GM23338 (cell line): ENCODE measurements around the gene TMEM237. TPM values are rescaled to one million over a fixed set of nuclear protein-coding genes. Genes with fewer than 3 reads are reported as not detected.

Experiments
- ATAC-seq: fragments of 200-7000 bp; cut with Tn5 transposase; 3 replicates; pipeline ENCODE4 v1.9.1; 2020
- DNase-seq: peaks from one replicate; pipeline ENCODE4 v3.0.0-alpha.2; 2015; ENCODE audit warnings: low spot score
- H2AFZ ChIP-seq: fragments of 200-600 bp; sonication (generic); 2 replicates; pipeline ENCODE4 v1.8.0; 2016; ENCODE audit warnings: antibody characterized with exemption, mild to moderate bottlenecking, moderate library complexity
- H3F3A ChIP-seq: fragments of 200-600 bp; sonication (generic); replicated peaks from 2 replicates; pipeline ENCODE4 v1.8.0; 2017; ENCODE audit warnings: antibody characterized with exemption, mixed run types, low read depth
- H3K27ac ChIP-seq: fragments of 200-600 bp; sonication (generic); 2 replicates; pipeline ENCODE4 v1.6.1; 2016; ENCODE audit warnings: low read depth
- H3K27me3 ChIP-seq: fragments of 200-600 bp; sonication (generic); 2 replicates; pipeline ENCODE4 v1.8.0; 2016; ENCODE audit warnings: mild to moderate bottlenecking, mixed run types, moderate library complexity; ENCODE audit not compliant: insufficient read depth
- H3K36me3 ChIP-seq: fragments of 200-600 bp; sonication (generic); 2 replicates; pipeline ENCODE4 v1.8.0; 2016; ENCODE audit warnings: mild to moderate bottlenecking; ENCODE audit not compliant: insufficient read depth
- H3K4me1 ChIP-seq: fragments of 200-600 bp; sonication (generic); 2 replicates; pipeline ENCODE4 v1.8.0; 2016; ENCODE audit warnings: mild to moderate bottlenecking, moderate library complexity; ENCODE audit not compliant: insufficient read depth
- H3K4me2 ChIP-seq: fragments of 200-600 bp; sonication (generic); 2 replicates; pipeline ENCODE4 v1.7.1; 2017; ENCODE audit warnings: mixed run types
- H3K4me3 ChIP-seq: fragments of 200-600 bp; sonication (generic); 2 replicates; pipeline ENCODE4 v1.6.1; 2016; ENCODE audit warnings: mixed run types
- H3K79me2 ChIP-seq: fragments of 200-600 bp; sonication (generic); replicated peaks from 2 replicates; pipeline ENCODE4 v1.8.0; 2017; ENCODE audit warnings: mild to moderate bottlenecking; ENCODE audit not compliant: insufficient read depth
- H3K9me2 ChIP-seq: fragments of 200-600 bp; sonication (generic); 2 replicates; pipeline ENCODE4 v1.8.0; 2017; ENCODE audit not compliant: insufficient read depth
- H4K20me1 ChIP-seq: fragments of 200-600 bp; sonication (generic); replicated peaks from 2 replicates; pipeline ENCODE4 v1.8.0; 2017; ENCODE audit warnings: mild to moderate bottlenecking; ENCODE audit not compliant: insufficient read depth
- H3K27ac Mint-ChIP-seq: 2 replicates; pipeline ENCODE4 v1.8.0; 2020; ENCODE audit warnings: inconsistent platforms, mild to moderate bottlenecking, moderate library complexity, mixed read lengths
- H3K27me3 Mint-ChIP-seq: 3 replicates; pipeline ENCODE4 v1.8.0; 2022; ENCODE audit warnings: low read depth, mild to moderate bottlenecking, moderate library complexity, mixed read lengths, inconsistent platforms; ENCODE audit not compliant: insufficient read depth, poor library complexity
- H3K36me3 Mint-ChIP-seq: 3 replicates; pipeline ENCODE4 v1.8.0; 2021; ENCODE audit warnings: low read depth, mild to moderate bottlenecking, inconsistent platforms, moderate library complexity, mixed read lengths
- H3K4me1 Mint-ChIP-seq: 3 replicates; pipeline ENCODE4 v1.8.0; 2020; ENCODE audit warnings: mild to moderate bottlenecking, inconsistent platforms, mixed read lengths
- H3K4me3 Mint-ChIP-seq: 3 replicates; pipeline ENCODE4 v1.8.0; 2021; ENCODE audit warnings: moderate library complexity, mild to moderate bottlenecking, inconsistent platforms, mixed read lengths
- H3K9me3 Mint-ChIP-seq: 3 replicates; pipeline ENCODE4 v1.8.0; 2020; ENCODE audit warnings: moderate library complexity, mild to moderate bottlenecking, inconsistent platforms, mixed read lengths
- CREB1 ChIP-seq: fragments of 250-450 bp; sonication (Bioruptor Pico); IDR thresholded peaks from 2 replicates; pipeline ENCODE4 v1.5.0; 2020; ENCODE audit warnings: low read depth, mild to moderate bottlenecking, moderate library complexity
- EZH2 ChIP-seq: fragments of 200-600 bp; sonication (generic); IDR thresholded peaks from one replicate; pipeline ENCODE4 v1.8.0; 2017; ENCODE audit warnings: antibody characterized with exemption, mild to moderate bottlenecking, low read depth; ENCODE audit not compliant: unreplicated experiment
- JUNB ChIP-seq: IDR thresholded peaks from one replicate; pipeline ENCODE4 v1.6.1; 2016; ENCODE audit warnings: antibody characterized with exemption; ENCODE audit not compliant: unreplicated experiment
- POLR2AphosphoS5 ChIP-seq: IDR thresholded peaks from 2 replicates; pipeline ENCODE4 v1.6.1; 2016; ENCODE audit warnings: antibody characterized with exemption, low read depth
- ZNF331 ChIP-seq: fragments of 250-450 bp; sonication (Bioruptor Pico); IDR thresholded peaks from 2 replicates; pipeline ENCODE4 v1.5.0; 2020; ENCODE audit warnings: low read depth, mild to moderate bottlenecking, moderate library complexity
- polyA plus RNA-seq: library from polyadenylated mRNA; unstranded; fragments of >200 nt; fragmentation: Nextera tagmentation; extraction: Ambion mirVana; gene quantifications from 2 replicates; pipeline ENCODE4 v1.2.1, GENCODE V29; 2016
- total RNA-seq: library from RNA; depleted of rRNA; stranded (reverse); fragments of >200 nt; shearing (Covaris generic); gene quantifications from 2 replicates; pipeline ENCODE4 v1.2.3, GENCODE V29; 2014
- TF ChIP-seq, protein P1 (sequence below): IDR thresholded peaks from one replicate; pipeline ENCODE4 v1.6.1; 2018; ENCODE audit warnings: antibody characterized with exemption; ENCODE audit not compliant: unreplicated experiment
- TF ChIP-seq, protein P2 (sequence below), 2 experiments: fragments of 200-600 bp in 1 of 2; sonication (generic) in 1 of 2; conservative IDR thresholded peaks; 2 replicates each; pipeline versions ENCODE4 v1.5.1 to v1.6.1; 2016 to 2017; ENCODE audit warnings: antibody characterized with exemption in 2 of 2, low read depth in 2 of 2, mild to moderate bottlenecking in 2 of 2, moderate library complexity in 1 of 2

Gene TMEM237
- total and polyA plus RNA-seq, 2 experiments from 2014 or later = 42.0 to 48.9 TPM

DNA sequence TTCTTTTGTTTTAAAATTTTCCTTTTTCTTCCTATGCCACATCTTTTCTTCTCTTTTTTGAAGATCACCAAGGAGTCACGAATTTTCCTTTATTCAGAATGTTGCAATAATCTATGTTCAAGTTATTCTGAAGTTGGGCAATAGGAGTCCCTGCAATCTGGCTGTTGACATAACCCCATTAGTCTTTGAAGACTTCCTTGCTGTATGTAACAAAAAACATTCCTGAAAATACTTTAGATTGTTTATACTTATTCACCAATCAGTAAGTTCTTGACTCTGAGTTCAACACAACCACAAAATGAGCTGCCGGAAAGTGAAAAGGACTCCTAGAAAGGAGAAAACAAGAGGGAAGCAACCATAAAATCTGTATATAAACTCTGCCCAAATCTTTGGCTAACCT, 62.8 kb downstream of the TMEM237 start:
- H3K27me3 Mint-ChIP-seq = no peaks in the 10 kb centered on the region
- no peak overlapping the region for H3K4me2 ChIP-seq
- H3K4me1 ChIP-seq = no peaks in the 10 kb centered on the region
- TF ChIP-seq ZNF331 (CRISPR knock-in tag) = no peak
- no peak for TF ChIP-seq JUNB
- TF ChIP-seq EZH2 = no peak
- TF ChIP-seq CREB1 (CRISPR knock-in tag) = no peak
- TF ChIP-seq, protein P1, sequence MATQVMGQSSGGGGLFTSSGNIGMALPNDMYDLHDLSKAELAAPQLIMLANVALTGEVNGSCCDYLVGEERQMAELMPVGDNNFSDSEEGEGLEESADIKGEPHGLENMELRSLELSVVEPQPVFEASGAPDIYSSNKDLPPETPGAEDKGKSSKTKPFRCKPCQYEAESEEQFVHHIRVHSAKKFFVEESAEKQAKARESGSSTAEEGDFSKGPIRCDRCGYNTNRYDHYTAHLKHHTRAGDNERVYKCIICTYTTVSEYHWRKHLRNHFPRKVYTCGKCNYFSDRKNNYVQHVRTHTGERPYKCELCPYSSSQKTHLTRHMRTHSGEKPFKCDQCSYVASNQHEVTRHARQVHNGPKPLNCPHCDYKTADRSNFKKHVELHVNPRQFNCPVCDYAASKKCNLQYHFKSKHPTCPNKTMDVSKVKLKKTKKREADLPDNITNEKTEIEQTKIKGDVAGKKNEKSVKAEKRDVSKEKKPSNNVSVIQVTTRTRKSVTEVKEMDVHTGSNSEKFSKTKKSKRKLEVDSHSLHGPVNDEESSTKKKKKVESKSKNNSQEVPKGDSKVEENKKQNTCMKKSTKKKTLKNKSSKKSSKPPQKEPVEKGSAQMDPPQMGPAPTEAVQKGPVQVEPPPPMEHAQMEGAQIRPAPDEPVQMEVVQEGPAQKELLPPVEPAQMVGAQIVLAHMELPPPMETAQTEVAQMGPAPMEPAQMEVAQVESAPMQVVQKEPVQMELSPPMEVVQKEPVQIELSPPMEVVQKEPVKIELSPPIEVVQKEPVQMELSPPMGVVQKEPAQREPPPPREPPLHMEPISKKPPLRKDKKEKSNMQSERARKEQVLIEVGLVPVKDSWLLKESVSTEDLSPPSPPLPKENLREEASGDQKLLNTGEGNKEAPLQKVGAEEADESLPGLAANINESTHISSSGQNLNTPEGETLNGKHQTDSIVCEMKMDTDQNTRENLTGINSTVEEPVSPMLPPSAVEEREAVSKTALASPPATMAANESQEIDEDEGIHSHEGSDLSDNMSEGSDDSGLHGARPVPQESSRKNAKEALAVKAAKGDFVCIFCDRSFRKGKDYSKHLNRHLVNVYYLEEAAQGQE = no peak
- no peak for TF ChIP-seq POLR2AphosphoS5
- TF ChIP-seq, protein P2, sequence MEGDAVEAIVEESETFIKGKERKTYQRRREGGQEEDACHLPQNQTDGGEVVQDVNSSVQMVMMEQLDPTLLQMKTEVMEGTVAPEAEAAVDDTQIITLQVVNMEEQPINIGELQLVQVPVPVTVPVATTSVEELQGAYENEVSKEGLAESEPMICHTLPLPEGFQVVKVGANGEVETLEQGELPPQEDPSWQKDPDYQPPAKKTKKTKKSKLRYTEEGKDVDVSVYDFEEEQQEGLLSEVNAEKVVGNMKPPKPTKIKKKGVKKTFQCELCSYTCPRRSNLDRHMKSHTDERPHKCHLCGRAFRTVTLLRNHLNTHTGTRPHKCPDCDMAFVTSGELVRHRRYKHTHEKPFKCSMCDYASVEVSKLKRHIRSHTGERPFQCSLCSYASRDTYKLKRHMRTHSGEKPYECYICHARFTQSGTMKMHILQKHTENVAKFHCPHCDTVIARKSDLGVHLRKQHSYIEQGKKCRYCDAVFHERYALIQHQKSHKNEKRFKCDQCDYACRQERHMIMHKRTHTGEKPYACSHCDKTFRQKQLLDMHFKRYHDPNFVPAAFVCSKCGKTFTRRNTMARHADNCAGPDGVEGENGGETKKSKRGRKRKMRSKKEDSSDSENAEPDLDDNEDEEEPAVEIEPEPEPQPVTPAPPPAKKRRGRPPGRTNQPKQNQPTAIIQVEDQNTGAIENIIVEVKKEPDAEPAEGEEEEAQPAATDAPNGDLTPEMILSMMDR (conservative IDR thresholded peaks at IDR 0.05; ENCODE audit: low read depth in 2 of 2) = no peak
- H2AFZ ChIP-seq = peak overlapping the region; percentile 48; the same call in 1 of the 2 replicates
- no peaks in the 10 kb centered on the region for H4K20me1 ChIP-seq
- no peak overlapping the region for H3K27ac Mint-ChIP-seq
- no peaks in the 10 kb centered on the region for H3K9me2 ChIP-seq
- no peaks in the 10 kb centered on the region for H3K36me3 ChIP-seq
- no peaks in the 10 kb centered on the region for H3K27me3 ChIP-seq
- H3F3A ChIP-seq = no peaks in the 10 kb centered on the region
- no peak overlapping the region for H3K27ac ChIP-seq
- H3K9me3 Mint-ChIP-seq = no peaks in the 10 kb centered on the region; the same call in 2 of the 3 replicates
- DNase-seq (no peak), ATAC-seq (no peak)
- H3K4me1 Mint-ChIP-seq = no peaks in the 10 kb centered on the region
- no peak overlapping the region for H3K4me3 ChIP-seq
- no peak overlapping the region for H3K4me3 Mint-ChIP-seq
- no peaks in the 10 kb centered on the region for H3K36me3 Mint-ChIP-seq
- H3K79me2 ChIP-seq = no peaks in the 10 kb centered on the region

DNA sequence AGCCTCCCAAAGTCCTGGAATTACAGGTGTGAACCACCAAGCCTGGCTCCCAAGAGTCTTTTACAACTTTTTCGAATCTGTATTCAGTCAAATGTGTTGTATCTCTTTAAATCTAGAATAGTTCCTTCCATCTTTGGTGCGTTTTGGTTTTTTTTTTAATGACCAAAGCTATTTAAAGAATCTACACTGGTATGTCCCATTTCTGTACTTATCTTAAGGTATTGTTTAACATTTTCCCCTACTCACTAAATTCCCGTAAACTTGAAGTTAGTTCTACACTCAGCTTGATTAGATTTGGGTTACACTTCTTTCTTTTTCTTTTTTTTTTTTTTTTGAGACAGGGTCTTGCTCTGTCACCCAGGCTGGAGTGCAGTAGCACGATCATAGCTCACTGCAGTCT, 63.8 kb downstream of the TMEM237 start:
- Mint-ChIP-seq H3K36me3 (no peaks in the 10 kb centered on the region), H3K27ac (no peak overlapping the region), H3K9me3 (no peaks in the 10 kb centered on the region), H3K27me3 (no peaks in the 10 kb centered on the region), H3K4me1 (no peaks in the 10 kb centered on the region), H3K4me3 (no peak overlapping the region)
- no peaks in the 10 kb centered on the region for H3K4me1 ChIP-seq
- no peak overlapping the region for H3K4me2 ChIP-seq
- no peaks in the 10 kb centered on the region for H3K36me3 ChIP-seq
- H3K27me3 ChIP-seq = no peaks in the 10 kb centered on the region
- H3K4me3 ChIP-seq = no peak overlapping the region
- ATAC-seq (no peak), DNase-seq (no peak)
- H3K9me2 ChIP-seq = no peaks in the 10 kb centered on the region
- no peak overlapping the region for H2AFZ ChIP-seq
- H3F3A ChIP-seq = no peaks in the 10 kb centered on the region
- no peaks in the 10 kb centered on the region for H3K79me2 ChIP-seq
- H3K27ac ChIP-seq = no peak overlapping the region
- no peaks in the 10 kb centered on the region for H4K20me1 ChIP-seq
- TF ChIP-seq EZH2 (no peak), ZNF331 (CRISPR knock-in tag) (no peak)
